MM.1S (cell line): ENCODE data around the gene USP37.

Source experiments
- DNase-seq: peaks from one replicate; pipeline ENCODE4 v3.0.0-alpha.2; 2015
- H2AFZ ChIP-seq: fragments of 300-600 bp; sonication (generic); 2 replicates; pipeline ENCODE4 v1.6.0; 2016; ENCODE audit warnings: antibody characterized with exemption, low read length
- H3F3A ChIP-seq: fragments of 300-600 bp; sonication (generic); 2 replicates; pipeline ENCODE4 v1.6.1; 2016; ENCODE audit warnings: mild to moderate bottlenecking, antibody characterized with exemption, low read length, moderate library complexity, mixed read lengths; ENCODE audit not compliant: insufficient read depth
- H3K27ac ChIP-seq: fragments of 300-600 bp; sonication (generic); 2 replicates; pipeline ENCODE4 v1.5.1; 2016; ENCODE audit warnings: mild to moderate bottlenecking, low read length
- H3K27me3 ChIP-seq: fragments of 300-600 bp; sonication (generic); replicated peaks from 2 replicates; pipeline ENCODE4 v1.6.0; 2016; ENCODE audit warnings: low read length; ENCODE audit not compliant: insufficient read depth
- H3K36me3 ChIP-seq: fragments of 300-600 bp; sonication (generic); replicated peaks from 2 replicates; pipeline ENCODE4 v1.6.1; 2016; ENCODE audit warnings: mild to moderate bottlenecking, low read length, mixed read lengths; ENCODE audit not compliant: insufficient read depth
- H3K4me1 ChIP-seq: fragments of 300-600 bp; sonication (generic); 2 replicates; pipeline ENCODE4 v1.6.1; 2016; ENCODE audit warnings: low read length, mixed read lengths
- H3K4me2 ChIP-seq: fragments of 300-600 bp; sonication (generic); 2 replicates; pipeline ENCODE4 v1.6.0; 2016; ENCODE audit warnings: low read depth, low read length
- H3K4me3 ChIP-seq: fragments of 300-600 bp; sonication (generic); 2 replicates; pipeline ENCODE4 v1.5.1; 2016; ENCODE audit warnings: low read length, mixed read lengths
- H3K79me2 ChIP-seq: fragments of 300-600 bp; sonication (generic); 2 replicates; pipeline ENCODE4 v1.6.1; 2016; ENCODE audit warnings: mixed run types, low read length, mixed read lengths
- H3K9ac ChIP-seq: fragments of 300-600 bp; sonication (generic); 2 replicates; pipeline ENCODE4 v1.6.1; 2016; ENCODE audit warnings: low read length, mixed read lengths
- H3K9me2 ChIP-seq: fragments of 300-600 bp; sonication (generic); replicated peaks from 2 replicates; pipeline ENCODE4 v1.6.1; 2016; ENCODE audit warnings: mild to moderate bottlenecking, low read length, mixed read lengths; ENCODE audit not compliant: insufficient read depth
- H3K9me3 ChIP-seq: fragments of 300-600 bp; sonication (generic); replicated peaks from 2 replicates; pipeline ENCODE4 v1.6.1; 2016; ENCODE audit warnings: mild to moderate bottlenecking, low read length, mixed read lengths; ENCODE audit not compliant: insufficient read depth
- H4K20me1 ChIP-seq: fragments of 300-600 bp; sonication (generic); 2 replicates; pipeline ENCODE4 v1.6.1; 2016; ENCODE audit warnings: mild to moderate bottlenecking, low read length, moderate library complexity, mixed read lengths; ENCODE audit not compliant: insufficient read depth
- EZH2 ChIP-seq: fragments of 300-600 bp; sonication (generic); optimal IDR thresholded peaks from 2 replicates; pipeline ENCODE3; 2017; ENCODE audit warnings: low read depth, mild to moderate bottlenecking, antibody characterized with exemption, low read length, mixed read lengths
- EZH2phosphoT487 ChIP-seq: fragments of 300-600 bp; sonication (generic); IDR thresholded peaks from 2 replicates; pipeline ENCODE4 v1.6.1; 2018; ENCODE audit warnings: antibody characterized with exemption, low read length
- TF ChIP-seq, protein P1 (sequence below): fragments of 300-600 bp; sonication (generic); IDR thresholded peaks from 2 replicates; pipeline ENCODE4 v1.5.1; 2016; ENCODE audit warnings: antibody characterized with exemption, low read length, mixed read lengths

Gene USP37

GRCh38 chr2:218436992-218437391, 131.2 kb downstream of the USP37 start:
- Histone ChIP-seq H3K9me2 (no peaks in the 10 kb centered on the region), H3F3A (no peaks in the 10 kb centered on the region), H3K9ac (no peak overlapping the region), H2AFZ (no peak overlapping the region), H3K27me3 (no peaks in the 10 kb centered on the region), H3K79me2 (no peaks in the 10 kb centered on the region), H3K4me3 (no peak overlapping the region), H3K4me1 (no peaks in the 10 kb centered on the region), H3K36me3 (no peaks in the 10 kb centered on the region), H4K20me1 (no peaks in the 10 kb centered on the region), H3K4me2 (no peak overlapping the region), H3K9me3 (no peaks in the 10 kb centered on the region), H3K27ac (no peak overlapping the region)
- no peak for TF ChIP-seq EZH2
- TF ChIP-seq EZH2phosphoT487 = no peak
- no peak for DNase-seq

- no peak overlapping the region for H3K27ac ChIP-seq
- H3K4me3 ChIP-seq = no peak overlapping the region
- no peaks in the 10 kb centered on the region for H4K20me1 ChIP-seq
- no peaks in the 10 kb centered on the region for H3K27me3 ChIP-seq
- H3K79me2 ChIP-seq = no peaks in the 10 kb centered on the region
- no peak for DNase-seq
- no peaks in the 10 kb centered on the region for H3F3A ChIP-seq
- no peak overlapping the region for H3K9ac ChIP-seq
- no peaks in the 10 kb centered on the region for H3K4me1 ChIP-seq
- no peak overlapping the region for H2AFZ ChIP-seq
- TF ChIP-seq EZH2phosphoT487 (no peak), EZH2 (no peak)
- TF ChIP-seq, protein P1, sequence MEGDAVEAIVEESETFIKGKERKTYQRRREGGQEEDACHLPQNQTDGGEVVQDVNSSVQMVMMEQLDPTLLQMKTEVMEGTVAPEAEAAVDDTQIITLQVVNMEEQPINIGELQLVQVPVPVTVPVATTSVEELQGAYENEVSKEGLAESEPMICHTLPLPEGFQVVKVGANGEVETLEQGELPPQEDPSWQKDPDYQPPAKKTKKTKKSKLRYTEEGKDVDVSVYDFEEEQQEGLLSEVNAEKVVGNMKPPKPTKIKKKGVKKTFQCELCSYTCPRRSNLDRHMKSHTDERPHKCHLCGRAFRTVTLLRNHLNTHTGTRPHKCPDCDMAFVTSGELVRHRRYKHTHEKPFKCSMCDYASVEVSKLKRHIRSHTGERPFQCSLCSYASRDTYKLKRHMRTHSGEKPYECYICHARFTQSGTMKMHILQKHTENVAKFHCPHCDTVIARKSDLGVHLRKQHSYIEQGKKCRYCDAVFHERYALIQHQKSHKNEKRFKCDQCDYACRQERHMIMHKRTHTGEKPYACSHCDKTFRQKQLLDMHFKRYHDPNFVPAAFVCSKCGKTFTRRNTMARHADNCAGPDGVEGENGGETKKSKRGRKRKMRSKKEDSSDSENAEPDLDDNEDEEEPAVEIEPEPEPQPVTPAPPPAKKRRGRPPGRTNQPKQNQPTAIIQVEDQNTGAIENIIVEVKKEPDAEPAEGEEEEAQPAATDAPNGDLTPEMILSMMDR = no peak
- H3K9me2 ChIP-seq = no peaks in the 10 kb centered on the region
- H3K36me3 ChIP-seq = no peaks in the 10 kb centered on the region
- no peaks in the 10 kb centered on the region for H3K9me3 ChIP-seq
- no peak overlapping the region for H3K4me2 ChIP-seq
Observed at GRCh38 chr2:218435003-218435982, 132.9 kb downstream of the USP37 start.

DNA sequence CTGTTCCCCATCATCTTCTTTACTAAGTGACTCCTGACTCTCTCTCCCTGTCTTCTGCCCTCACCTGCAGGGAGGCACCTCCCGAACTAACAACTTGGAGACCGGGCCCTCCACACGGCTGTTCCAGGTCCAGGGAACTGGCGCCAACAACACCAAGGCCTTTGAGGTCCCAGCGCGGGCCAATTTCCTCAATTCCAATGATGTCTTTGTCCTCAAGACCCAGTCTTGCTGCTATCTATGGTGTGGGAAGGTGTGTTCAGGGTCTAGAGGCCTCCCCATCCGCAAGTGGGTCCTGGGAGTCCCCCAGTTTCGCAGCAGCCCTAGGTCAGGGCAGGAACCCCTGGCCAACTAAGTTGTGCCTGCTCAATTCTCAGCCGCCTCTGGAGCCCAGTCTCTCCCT, 133.7 kb downstream of the USP37 start:
- Histone ChIP-seq H3K79me2 (no peaks in the 10 kb centered on the region), H3K9me3 (no peaks in the 10 kb centered on the region), H3K4me2 (no peak overlapping the region), H3K27ac (no peak overlapping the region), H3K36me3 (no peaks in the 10 kb centered on the region), H3K4me3 (no peak overlapping the region), H3K4me1 (no peaks in the 10 kb centered on the region), H3K9ac (no peak overlapping the region), H3K9me2 (no peaks in the 10 kb centered on the region), H3K27me3 (no peaks in the 10 kb centered on the region), H2AFZ (no peak overlapping the region), H4K20me1 (no peaks in the 10 kb centered on the region), H3F3A (no peaks in the 10 kb centered on the region)
- DNase-seq = no peak
- TF ChIP-seq EZH2 (no peak), EZH2phosphoT487 (no peak)
- TF ChIP-seq, protein P1 = no peak
